ENCODE results near the gene LCE2D.
"Not testable (repeated sequence)": the region's sequence is repeated elsewhere in the genome, so short reads cannot be mapped to it uniquely, and the experiment has no call there.

Gene LCE2D

DNA sequence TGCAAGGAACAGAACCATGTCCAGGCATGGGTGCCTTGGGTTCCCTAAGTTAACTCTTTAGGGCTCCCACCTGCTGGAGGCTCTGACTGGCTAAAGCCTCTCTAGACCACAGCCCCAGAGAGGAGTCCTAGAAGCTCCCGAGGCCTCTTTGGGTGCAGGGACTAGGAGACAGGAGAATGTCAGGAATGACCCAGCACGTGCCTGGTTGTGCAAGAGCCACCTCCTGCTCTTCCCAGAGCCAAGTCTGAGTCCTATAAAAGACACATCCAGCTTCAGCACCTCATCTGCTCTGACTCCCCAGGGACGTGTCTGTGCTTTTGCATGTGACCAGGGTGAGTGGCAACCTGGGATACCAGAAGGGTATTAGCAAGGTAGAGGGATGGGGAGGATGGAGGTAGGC, at the start of gene LCE2D:
TSS of gene LCE2D (plus strand) at position 283 of the 400 bp plus-strand sequence. CDS start 726 bp downstream, outside the sequence.
- no peak for DNase-seq

DNA sequence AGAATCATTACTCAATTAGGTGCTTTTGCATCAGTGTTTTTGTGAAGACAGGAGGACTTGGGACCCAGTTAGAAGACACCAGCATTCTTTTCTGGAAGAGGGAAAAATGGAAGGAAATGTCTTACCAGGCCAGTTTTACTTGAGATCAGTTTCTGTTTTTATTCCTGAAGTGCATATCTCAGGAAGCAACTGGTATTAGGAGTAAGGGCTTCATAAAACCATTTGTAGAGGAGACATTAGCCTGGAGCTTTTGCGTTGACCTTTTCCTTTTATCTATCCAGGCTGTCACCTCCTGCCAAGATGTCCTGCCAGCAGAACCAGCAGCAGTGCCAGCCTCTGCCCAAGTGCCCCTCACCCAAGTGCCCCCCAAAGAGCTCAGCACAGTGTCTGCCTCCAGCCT, 49.7 kb upstream of the LCE2D start, which contains the start of gene LCE3B:
TSS of gene LCE3B (plus strand) at position 301 of the 400 bp plus-strand sequence. CDS start at position 301, 0 bp downstream.
- no peak for DNase-seq

DNA sequence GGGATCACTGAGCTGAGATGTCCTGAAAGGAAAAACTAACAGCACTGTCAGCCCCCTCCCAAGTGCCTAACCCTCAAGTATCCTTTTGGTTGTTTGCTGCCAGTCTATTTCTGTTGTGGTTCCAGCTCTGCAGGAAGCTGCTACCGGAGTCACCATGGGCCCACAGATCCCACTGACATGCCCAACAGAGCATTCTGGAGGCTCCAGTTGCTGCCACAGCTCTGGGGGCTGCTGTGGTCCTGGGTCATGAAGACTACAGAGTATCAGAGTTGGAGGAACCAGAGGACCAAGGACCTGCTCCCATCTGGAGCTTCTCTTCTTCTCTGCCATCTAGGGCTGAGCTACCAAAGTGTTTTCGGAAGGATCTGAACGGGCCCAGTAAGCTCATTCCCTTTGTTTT, 41.2 kb upstream of the LCE2D start:
- no peak for DNase-seq

DNA sequence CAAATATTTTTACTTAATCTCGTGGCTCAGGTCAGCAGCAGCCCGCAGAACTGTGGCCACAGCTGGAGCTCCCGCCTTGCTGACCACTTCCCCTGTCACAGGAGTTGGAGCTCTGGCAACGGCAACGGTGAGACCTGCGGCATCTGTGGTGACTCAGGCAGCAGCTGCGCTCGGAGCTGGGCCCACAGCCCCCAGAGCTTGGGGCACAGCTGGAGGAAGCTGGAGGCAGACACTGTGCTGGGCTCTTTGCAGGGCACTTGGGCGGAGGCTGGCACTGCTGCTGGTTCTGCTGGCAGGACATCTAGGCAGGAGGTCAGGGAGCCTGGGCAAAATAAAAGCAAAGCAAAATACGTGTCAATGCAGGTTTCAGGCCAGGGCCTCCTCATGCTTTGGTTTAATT, 40.4 kb upstream of the LCE2D start, which contains the start of gene LCE3A:
TSS of gene LCE3A (minus strand) at position 301 of the 400 bp plus-strand sequence. CDS start at position 301, 0 bp downstream.
- no peak for DNase-seq

DNA sequence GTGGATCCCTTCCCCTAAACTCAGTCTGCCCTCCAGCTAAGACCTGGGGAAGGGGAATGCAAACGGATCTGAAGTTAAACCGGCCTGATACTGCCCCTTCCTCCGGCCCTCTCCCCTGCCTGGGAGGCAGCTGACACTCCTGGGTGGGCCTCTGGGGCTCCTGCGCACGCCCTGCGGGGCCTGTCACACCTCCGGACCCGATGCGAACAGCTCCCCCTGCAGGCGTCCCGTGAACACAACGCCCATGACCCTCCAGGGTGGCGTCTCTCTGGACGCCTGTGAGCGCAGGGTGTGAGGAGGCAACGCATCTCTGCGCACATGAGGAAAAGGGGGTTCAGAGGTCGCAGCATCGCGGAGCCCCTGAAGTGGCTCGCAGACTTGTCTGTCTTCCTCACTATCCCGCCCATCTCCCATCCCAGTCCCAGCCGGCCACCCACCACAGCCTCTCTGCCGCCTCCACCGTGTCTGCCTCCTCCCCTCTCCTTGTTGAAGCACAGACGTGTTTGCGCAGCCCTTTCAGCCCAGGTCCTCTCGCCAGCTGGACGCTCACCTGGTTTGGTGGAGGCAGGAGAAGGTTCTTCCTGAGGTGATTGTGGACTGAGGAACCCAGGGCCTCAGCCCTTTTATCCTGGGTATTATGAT, 39.9 kb upstream of the LCE2D start:
- DNase-seq = no peak

- no peak for DNase-seq
These were observed 36.4 kb upstream of the LCE2D start for GRCh38 chr1:152626744-152627143.

DNA sequence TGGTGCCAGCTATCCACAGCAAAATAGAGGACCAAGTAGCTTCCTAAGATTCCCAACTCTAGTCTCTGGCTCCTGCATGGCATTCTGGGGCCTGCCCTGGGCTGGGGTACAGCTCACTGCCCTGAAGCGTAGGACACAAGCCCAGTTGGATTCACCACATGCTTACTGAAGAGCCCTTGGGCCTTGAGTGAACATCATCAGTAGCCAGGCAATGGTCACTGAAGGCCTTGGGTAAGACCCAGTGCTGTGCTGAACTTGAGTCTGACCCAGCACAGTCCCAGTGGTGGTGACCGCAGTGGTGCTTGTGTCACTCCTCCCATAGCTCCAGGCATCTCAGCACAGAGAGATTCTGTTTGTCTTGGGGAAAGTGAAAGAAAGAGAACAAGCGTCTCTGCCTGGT, 32.6 kb upstream of the LCE2D start:
- no peak for DNase-seq

- DNase-seq = no peak
These were observed 22.8 kb upstream of the LCE2D start for GRCh38 chr1:152640351-152640750.

DNA sequence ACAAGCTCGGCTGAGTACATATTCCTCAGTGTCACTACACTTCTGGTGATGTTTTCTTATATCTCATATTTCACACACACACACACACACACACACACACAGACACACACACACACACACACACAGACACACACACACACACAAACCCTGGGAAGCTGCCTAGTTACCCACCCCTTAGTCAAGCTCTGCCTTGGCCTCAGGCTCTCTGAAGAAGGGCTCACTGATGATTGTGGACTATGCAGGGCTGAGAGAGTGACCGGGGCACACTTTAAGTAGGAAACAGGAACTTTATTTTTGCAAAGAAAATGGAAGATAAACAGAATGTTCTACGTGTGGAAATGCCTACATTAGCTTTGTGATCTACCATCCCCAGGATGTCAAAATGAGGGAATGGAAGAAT, 19.2 kb upstream of the LCE2D start:
- no peak for DNase-seq

GRCh38 chr1:152645146-152645545, 18.0 kb upstream of the LCE2D start:
- DNase-seq = no peak

- DNase-seq = no peak
These were observed 16.5 kb upstream of the LCE2D start for GRCh38 chr1:152646656-152647055.

DNA sequence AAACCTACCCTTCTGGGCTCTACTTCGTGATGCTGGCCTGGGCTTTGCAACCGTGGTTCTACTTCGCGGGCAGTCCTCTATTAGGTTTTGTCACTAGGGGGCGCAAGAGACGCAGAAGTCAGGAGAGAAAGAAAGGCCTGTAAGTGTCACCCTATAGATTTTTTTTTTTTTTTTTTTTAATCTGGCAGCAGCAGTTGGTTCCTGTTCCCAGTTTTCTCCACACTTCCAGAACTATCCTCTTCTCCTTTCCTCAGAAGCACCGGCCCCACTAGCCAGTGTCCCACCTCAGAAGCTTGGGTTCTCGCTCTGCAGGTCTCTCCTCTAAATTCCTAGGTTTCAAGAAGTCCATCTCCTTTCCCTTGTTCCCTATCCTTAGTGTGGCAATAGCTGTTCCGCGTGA, 9.1 kb upstream of the LCE2D start:
- DNase-seq = peak; percentile 35 to 36

GRCh38 chr1:152656459-152656858, 6.7 kb upstream of the LCE2D start:
- no peak for DNase-seq

GRCh38 chr1:152657677-152658076, 5.5 kb upstream of the LCE2D start:
- no peak for DNase-seq

GRCh38 chr1:152658649-152659048, 4.5 kb upstream of the LCE2D start:
- no peak for DNase-seq

DNA sequence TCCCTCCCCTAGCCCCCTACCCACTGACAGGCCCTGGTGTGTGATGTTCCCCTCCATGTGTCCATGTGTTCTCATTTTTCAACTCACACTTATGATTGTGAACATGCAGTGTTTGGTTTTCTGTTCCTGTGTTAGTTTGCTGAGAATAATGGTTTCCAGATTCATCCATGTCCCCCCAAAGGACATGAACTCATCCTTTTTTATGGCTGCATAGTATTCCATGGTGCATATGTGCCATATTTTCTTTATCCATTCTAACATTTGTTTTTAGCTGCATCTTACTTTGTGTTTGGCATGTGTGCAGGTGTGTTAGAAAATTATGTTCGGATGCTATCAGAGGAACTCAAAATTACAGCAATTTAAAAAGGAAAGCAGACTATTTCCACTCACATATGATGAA, 3.0 kb downstream of the LCE2D start:
- DNase-seq = not testable (repeated sequence)

GRCh38 chr1:152667648-152668047, 4.5 kb downstream of the LCE2D start:
- DNase-seq = no peak

- DNase-seq = no peak
These were observed 9.8 kb downstream of the LCE2D start for GRCh38 chr1:152673016-152673415.

DNA sequence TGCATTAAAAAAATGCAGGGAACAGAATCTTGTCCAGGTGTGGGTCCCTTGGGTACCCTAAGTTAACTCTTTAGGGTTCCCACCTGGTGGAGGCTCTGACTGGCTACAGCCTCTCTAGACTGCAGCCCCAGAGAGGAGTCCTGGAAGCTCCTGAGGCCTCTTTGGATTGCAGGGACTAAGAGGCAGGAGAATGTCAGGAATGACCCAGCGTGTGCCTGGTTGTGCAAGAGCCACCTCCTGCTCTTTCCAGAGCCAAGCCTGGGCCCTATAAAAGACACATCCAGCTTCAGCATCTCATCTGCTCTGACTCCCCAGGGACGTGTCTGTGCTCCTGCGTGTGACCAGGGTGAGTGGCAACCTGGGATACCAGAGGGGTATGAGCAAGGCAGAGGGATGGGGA, 11.8 kb downstream of the LCE2D start, which contains the start of gene LCE2C:
TSS of gene LCE2C (plus strand) at position 297 of the 400 bp plus-strand sequence. CDS start 737 bp downstream, outside the sequence.
- DNase-seq = not testable (repeated sequence)

DNA sequence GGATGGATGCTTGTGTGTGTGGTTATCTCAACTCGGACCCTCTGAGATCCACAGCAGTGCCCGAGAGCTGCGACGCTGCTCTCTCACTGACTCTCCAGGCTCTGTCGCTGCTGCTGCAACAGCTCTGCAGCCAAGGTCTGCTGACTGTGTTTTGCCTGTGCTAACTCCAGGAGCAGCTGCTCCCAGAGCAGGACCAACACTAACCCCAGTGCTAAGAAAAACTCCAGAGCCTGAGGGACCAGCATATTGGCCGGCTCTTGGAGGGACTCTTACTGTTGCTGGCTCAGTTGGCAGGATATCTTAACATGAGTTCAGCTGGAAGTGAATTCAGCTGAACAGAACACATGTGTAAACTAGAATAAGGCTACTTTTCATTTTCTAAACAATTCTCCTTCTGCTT, 16.3 kb downstream of the LCE2D start:
- no peak for DNase-seq

- DNase-seq = no peak
These were observed 18.4 kb downstream of the LCE2D start for GRCh38 chr1:152681616-152682015.

GRCh38 chr1:152683846-152684245, 20.7 kb downstream of the LCE2D start:
- DNase-seq = no peak

DNA sequence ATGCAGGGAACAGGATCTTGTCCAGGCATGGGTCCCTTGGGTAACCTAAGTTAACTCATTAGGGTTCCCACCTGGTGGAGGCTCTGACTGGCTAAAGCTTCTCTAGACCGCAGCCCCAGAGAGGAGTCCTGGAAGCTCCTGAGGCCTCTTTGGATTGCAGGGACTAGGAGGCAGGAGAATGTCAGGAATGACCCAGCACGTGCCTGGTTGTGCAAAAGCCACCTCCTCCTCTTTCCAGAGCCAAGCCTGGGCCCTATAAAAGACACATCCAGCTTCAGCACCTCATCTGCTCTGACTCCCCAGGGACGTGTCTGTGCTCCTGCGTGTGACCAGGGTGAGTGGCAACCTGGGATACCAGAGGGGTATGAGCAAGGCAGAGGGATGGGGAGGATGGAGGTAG, 22.6 kb downstream of the LCE2D start, which contains the start of gene LCE2B:
TSS of gene LCE2B (plus strand) at position 301 of the 400 bp plus-strand sequence. CDS start 721 bp downstream, outside the sequence.
- not testable (repeated sequence) for DNase-seq

DNA sequence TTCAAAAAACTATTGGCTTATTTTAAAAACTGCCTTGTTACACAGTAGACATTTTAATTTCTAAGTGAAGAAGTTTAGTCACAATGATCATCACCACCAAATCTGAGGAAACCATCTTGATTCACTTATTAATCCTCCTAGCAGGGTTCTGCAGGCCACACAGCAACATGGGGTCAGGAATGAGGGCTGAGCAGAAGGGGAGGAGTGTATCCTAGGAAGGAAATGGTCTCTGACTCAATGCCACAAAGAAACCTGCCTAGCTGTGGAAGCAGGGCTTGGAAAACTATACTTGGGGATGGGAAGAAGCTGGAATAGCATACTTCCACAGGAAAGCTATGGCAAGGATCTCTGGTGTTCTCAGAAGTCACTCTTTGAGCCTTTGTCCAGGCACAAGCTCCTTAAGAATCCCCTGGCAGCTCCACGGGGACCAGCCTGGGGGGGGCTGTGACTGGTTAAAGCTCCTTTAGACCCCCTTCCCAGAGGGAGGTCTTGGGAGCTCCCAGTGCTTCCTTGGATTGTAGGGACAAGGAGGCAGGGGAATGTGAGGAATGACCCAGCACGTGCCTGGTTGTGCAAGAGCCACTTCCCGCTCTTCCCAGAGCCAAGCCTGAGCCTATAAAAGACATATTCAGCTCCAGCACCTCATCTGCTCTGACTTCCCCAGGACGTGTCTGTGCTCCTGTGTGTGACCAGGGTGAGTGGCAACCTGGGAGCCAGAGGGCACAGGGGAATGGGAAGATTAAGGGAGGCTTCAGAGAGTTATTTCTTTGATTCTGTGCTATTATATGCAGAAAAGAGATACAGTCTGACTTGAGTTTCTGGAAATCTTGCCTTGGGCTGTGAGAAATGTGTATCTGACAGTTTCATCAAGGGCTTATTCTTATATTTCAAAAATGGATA, 34.8 kb downstream of the LCE2D start, which contains the start of gene LCE2A:
TSS of gene LCE2A (plus strand) at position 645 of the 900 bp plus-strand sequence. CDS start 557 bp downstream, outside the sequence.
- no peak for DNase-seq
